ENCODE results near the gene PRKAR1B.
"Not testable (repeated sequence)": the region's sequence is repeated elsewhere in the genome, so short reads cannot be mapped to it uniquely, and the experiment has no call there.

Gene PRKAR1B

DNA sequence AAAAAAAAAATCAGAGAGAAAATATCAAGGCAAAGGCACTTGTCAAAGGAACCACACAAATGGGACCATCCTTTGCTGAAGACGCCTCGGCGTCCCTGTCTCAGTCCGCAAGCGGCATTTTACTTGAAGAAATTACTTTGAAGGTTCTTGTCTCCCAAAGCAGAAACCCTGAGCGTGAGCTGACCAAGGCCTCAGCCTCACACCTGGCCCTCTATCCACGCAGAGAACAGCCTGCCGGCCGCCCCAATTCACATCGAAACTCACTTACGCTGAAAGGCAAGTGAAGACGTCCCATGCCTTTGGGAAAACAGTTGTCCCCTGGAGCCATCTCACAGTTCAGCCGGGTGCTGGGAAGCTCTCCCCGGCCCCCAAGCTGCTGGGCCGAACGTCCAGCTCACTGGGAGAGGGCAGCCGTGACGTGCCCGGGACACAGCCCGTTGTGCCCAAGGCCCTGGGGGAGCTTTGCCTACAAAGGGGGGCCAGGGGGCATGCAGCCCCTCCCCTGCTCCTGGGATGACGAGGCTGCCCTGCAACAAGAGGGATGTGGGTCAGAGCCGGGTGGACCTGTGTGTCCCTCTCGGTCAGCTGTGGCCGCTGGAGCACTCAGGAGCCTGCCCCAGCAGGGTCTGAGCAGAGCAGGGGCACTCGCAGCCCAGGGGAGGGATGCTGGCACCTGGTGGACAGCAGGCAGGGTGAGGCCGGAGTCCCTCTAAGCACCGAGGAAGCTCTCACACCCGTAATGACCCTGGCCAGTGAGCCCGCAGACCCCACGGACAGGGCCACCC, 157.8 kb downstream of the PRKAR1B start:
- DNase-seq, result no peak

GRCh38 chr7:568031-568951, 158.8 kb downstream of the PRKAR1B start:
- no peak for DNase-seq

- DNase-seq, result no peak
Measured at GRCh38 chr7:567305-567883, 159.7 kb downstream of the PRKAR1B start.

- no peak for DNase-seq
Measured at GRCh38 chr7:566100-566499, 161.0 kb downstream of the PRKAR1B start.

DNA sequence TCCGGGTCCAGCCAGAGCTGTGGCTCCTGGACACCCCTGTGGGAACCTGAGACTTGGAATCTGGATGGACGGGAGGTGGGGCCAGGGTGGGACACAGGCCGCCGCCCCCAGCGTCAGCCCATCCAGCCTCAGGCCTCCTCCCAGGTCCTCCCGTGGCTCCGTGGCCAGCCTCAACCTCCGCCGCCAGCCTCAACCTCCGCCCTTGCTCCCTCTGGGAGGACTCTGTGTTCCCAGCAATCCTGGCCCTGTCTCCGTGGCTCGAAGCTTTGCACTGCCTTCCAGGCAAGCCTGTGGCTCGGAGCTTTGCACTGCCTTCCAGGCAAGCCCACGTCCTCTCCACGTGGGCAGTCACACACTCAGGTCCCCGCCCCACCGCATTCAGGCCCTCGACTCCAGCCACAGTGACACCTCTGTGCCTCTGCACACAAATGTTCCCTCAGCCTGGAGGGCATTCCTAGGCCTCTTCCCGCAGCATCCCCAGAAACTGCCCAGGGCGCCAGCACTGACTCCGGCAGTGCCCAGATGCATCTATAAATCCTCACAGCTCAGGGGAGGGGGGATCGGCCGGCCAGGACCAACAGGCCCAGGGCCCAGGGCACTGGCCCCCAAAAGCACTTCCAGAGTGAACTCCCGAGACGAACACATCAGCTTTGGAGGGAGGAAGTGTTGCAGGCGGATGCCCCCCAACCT, 162.8 kb downstream of the PRKAR1B start:
- DNase-seq, result no peak

- no peak for DNase-seq
Measured at GRCh38 chr7:563629-564170, 163.4 kb downstream of the PRKAR1B start.

DNA sequence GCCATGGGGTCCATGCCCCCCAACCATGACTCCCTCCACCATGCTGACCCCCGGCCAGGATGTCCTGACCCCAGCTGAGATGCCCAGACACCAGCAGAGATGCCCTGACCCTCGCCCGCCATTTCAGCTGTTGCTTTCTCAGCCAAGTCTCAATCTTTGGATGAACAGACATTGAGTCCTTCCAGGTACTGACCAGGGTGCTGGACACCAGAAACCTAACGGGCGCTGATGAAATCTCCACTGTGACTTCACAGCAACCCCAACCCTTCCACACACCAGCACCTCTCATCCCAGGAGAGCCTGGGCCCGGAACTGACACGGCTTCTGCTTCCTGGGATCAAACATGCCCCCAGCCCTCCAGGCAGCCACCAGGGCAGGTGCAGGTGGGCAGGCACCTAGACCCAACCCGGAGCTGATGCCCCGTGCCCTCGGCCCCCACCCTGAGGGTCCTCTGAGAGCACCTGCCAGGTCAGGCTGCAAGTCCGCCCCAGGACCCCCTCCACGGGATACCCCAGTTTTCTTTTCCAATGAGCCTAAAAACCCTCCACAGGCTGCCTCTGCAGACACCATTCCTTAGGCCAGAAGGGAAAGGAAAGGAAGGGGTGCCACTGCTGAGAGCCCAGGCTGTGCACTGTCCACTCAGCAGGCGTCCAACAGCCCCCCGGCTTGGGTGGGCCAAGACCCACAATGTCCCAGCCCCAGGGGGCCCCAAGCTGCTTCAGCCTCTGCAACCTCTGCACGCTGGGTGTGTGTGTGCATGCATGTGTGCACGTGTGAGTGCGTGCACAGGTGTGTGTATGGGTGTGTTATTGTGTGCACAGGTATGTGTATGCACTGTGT, 164.1 kb downstream of the PRKAR1B start:
- no peak for DNase-seq

- DNase-seq, result no peak
Measured at GRCh38 chr7:562374-562675, 164.8 kb downstream of the PRKAR1B start.

DNA sequence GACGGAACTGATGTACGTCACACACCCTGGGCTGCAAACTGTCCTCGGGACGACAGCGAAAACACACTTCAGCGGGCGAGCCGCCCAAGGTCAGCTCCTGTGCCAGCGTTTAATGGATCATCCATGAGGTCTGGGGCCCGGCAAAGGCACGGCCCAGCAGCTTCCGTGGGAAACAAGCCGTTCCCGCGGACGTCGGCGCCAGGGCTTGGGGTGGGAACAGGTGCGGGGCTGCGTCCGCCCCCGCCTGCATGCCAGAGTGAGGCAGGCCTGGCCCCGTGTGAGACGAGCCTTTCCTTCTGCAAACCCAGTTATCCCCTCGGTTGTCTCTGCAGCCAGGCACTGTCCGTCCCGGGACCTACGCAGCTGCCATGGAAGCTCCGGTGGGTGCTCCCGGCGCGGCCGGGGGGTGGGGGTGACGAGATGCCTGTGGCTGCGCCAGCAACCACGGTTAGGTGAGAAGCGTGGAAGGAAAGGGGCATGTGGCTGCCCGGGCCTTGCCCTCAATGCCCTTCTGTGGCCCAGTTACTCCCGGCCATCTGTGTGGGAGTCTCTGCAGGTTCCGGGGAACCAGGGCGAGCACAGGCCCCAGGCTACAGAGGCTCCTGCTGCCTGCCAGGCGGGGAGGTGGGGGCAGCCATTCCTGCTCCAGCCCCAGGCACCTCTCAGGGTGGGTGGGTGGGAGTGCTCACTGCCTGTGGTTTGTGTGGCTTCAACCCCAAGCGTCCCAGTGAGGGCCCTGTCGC, 165.3 kb downstream of the PRKAR1B start:
- no peak for DNase-seq

DNA sequence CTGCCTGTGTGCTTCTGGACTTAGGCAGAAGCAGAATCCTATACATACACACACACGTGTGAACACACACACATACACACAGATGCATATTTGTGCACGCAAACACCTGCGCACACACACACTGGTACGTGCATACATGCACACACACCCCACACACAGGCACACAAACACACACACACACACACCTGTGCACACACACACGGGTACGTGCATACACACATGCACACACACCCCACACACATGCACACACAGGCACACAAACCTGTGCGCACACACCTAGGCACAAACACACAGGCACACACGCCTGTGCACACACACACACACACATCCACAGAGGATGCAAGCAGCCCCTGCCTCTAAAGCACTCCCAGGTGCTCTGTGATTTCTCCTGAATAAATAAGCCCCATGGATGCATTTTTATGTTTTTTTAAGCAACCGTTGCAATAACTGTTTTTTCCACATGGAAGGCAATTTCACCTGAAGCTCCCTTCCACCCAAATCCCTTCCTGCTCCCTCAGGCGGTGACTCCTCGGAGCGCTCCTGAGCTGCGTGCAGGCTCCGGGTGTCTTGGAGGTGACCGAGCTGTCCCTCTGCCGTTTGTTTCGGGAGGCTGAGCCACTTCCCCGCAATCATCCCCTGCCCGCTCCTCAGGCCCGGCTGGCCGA, 166.0 kb downstream of the PRKAR1B start:
- no peak for DNase-seq

DNA sequence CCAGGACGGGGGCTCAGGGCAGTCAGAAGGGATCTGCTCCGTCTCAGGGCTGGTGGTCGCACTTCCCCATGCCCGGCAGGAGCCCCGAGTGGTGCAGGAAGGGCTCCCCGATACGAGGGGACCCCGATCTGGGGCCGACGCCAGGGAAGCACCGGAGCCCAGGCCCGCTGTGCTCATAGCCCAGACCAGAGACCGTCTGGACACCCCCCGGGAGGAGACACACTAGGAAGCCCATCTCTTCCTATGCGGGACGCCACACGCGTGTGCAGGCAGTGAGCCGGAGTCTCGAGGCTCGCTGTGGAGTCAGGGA, 167.7 kb downstream of the PRKAR1B start:
- DNase-seq, result no peak

GRCh38 chr7:557558-557881, 169.6 kb downstream of the PRKAR1B start:
- DNase-seq, result no peak

- DNase-seq, result no peak
Measured at GRCh38 chr7:556837-557557, 170.1 kb downstream of the PRKAR1B start.

- no peak for DNase-seq
Measured at GRCh38 chr7:556291-556826, 170.7 kb downstream of the PRKAR1B start.

GRCh38 chr7:555551-556160, 171.4 kb downstream of the PRKAR1B start:
- DNase-seq, result no peak

- DNase-seq, result no peak
Measured at GRCh38 chr7:553636-554111, 173.4 kb downstream of the PRKAR1B start.

DNA sequence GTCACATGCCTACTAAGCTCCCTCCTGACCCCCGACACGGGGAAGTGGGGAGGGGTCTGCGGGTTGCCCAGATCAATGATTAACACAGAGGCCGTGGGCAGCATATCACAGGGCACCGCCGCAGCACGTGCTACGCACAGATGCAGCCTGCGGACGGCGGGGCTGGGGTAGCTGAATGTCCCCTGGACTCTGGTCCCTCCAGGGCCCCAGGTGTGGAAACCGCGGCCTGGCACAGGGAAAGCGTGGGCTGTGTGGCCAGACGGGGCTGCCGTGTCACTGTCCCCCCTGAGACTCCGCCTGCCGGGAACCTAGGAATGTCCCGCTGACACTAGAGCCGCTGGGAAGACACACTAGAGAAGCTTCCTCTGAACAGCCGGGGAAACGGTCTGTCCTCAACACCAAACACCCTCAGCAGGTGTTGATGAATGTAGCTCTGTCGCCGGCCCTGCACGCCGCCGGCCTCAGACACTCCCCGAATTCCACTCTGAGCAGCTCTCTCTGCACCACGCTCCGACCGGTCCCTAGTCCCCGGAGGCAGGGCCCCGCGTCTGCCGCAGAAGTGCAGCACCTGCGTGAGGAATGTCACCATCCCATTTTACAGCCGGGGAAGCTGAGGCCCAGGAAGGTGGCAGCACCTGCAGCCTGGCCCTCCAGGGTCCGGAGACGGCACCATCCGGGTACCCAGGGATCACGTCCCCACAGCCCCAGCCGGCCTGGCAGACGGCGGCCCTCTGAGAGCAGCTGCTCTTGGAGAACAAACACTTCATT, 174.0 kb downstream of the PRKAR1B start:
- DNase-seq, result no peak

- not testable (repeated sequence) for DNase-seq
Measured at GRCh38 chr7:552151-552867, 174.8 kb downstream of the PRKAR1B start.

All from CD4-positive, alpha-beta T cell treated with Interleukin-15 for 1 hour (primary cell).